ENCODE data around the gene OXA1L. TPM values are rescaled to one million over a fixed set of nuclear protein-coding genes. Genes with fewer than 3 reads are reported as not detected.
A peak's percentile ranks its signal among the peaks of the same experiment; 100 is the strongest.
"Not testable (repeated sequence)": the region's sequence is repeated elsewhere in the genome, so short reads cannot be mapped to it uniquely, and the experiment has no call there.

OXA1L gene
- total RNA-seq (137 and 160 TPM in 2 replicates), polyA plus RNA-seq (53.4 and 71.5 TPM in 2 replicates)

GRCh38 chr14:22766457-22767322 is at the start of gene OXA1L:
Gene OXA1L, plus strand, starts transcription at chr14:22766688. Its CDS starts 14 bp downstream, at chr14:22766702.
- H3K27ac ChIP-seq: peak within 1 kb of the TSS; percentile 94
- peaks cover 15% of the 10 kb centered on the region for H3K4me1 ChIP-seq (ENCODE audit: low read depth)
- H3K9me3 ChIP-seq (ENCODE audit: low read depth): no peaks in the 10 kb centered on the region
- no peak for TF ChIP-seq CTCF (IDR thresholded peaks at IDR 0.05; ENCODE audit: low read depth, low read length)
- peak within 1 kb of the TSS; percentile 85 for H3K4me3 ChIP-seq
- peak; percentile 97 to 98 for DNase-seq (ENCODE audit: low read depth in 1 of 2, low spot score in 1 of 2)
- H3K27me3 ChIP-seq: no peaks in the 10 kb centered on the region
- H3K36me3 ChIP-seq: peaks cover 32% of the 10 kb centered on the region

DNA sequence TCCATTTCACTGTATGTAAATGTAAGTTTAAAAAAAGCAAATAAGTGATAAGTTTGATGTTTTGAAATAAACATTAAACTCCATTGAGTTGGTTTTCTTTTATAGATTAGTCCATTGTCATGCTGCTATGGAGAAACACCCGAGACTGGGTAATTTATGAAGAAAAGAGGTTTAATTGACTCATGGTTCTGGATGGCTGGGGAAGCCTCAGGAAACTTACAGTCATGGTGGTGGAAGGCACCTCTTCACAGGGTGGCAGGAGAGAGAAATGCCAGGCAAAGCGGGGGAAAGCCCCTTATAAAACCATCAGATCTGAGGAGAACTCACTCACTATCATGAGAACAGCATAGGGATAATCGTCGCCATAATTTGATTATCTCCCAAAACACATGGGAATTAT is 48.4 kb upstream of the OXA1L start:
- no peak overlapping the region for H3K27ac ChIP-seq
- H3K27me3 ChIP-seq: no peaks in the 10 kb centered on the region
- DNase-seq (ENCODE audit: low read depth in 1 of 2, low spot score in 1 of 2): no peak
- H3K4me3 ChIP-seq: no peak overlapping the region
- no peak for TF ChIP-seq CTCF (IDR thresholded peaks at IDR 0.05; ENCODE audit: low read depth, low read length)
- no peaks in the 10 kb centered on the region for H3K36me3 ChIP-seq
- H3K9me3 ChIP-seq (ENCODE audit: low read depth): no peaks in the 10 kb centered on the region
- no peaks in the 10 kb centered on the region for H3K4me1 ChIP-seq (ENCODE audit: low read depth)

- no peaks in the 10 kb centered on the region for H3K9me3 ChIP-seq (ENCODE audit: low read depth)
- no peak for DNase-seq (ENCODE audit: low read depth in 1 of 2, low spot score in 1 of 2)
- no peaks in the 10 kb centered on the region for H3K27me3 ChIP-seq
- H3K27ac ChIP-seq: no peak overlapping the region
- H3K36me3 ChIP-seq: no peaks in the 10 kb centered on the region
- TF ChIP-seq CTCF (IDR thresholded peaks at IDR 0.05; ENCODE audit: low read depth, low read length): no peak
- no peak overlapping the region for H3K4me3 ChIP-seq
- H3K4me1 ChIP-seq (ENCODE audit: low read depth): no peaks in the 10 kb centered on the region
Measured at GRCh38 chr14:22721213-22721612, 45.3 kb upstream of the OXA1L start.

- Histone ChIP-seq H3K36me3 (no peaks in the 10 kb centered on the region), H3K4me1 (ENCODE audit: low read depth) (no peaks in the 10 kb centered on the region)
- TF ChIP-seq CTCF (IDR thresholded peaks at IDR 0.05; ENCODE audit: low read depth, low read length): no peak
Measured at GRCh38 chr14:22723815-22724214, 42.7 kb upstream of the OXA1L start.

DNA sequence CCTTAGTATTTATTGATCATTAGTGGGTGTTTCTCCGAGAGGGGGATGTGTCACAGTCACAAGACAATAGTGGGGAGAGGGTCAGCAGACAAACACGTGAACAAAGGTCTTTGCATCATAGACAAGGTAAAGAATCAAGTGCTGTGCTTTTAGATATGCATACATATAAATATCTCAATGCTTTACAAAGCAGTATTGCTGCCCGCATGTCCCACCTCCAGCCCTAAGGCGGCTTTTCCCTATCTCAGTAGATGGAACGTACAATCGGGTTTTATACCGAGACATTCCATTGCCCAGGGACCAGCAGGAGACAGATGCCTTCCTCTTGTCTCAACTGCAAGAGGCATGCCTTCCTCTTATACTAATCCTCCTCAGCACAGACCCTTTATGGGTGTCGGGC is 41.6 kb upstream of the OXA1L start:
- not testable (repeated sequence) for H3K4me3 ChIP-seq; H3K27ac ChIP-seq; H3K27me3 ChIP-seq; H3K9me3 ChIP-seq (ENCODE audit: low read depth); DNase-seq (ENCODE audit: low read depth in 1 of 2, low spot score in 1 of 2); H3K36me3 ChIP-seq; H3K4me1 ChIP-seq (ENCODE audit: low read depth)

More at GRCh38 chr14:22723815-22724214, 42.7 kb upstream of the OXA1L start:
- no peak overlapping the region for H3K4me3 ChIP-seq
- H3K27me3 ChIP-seq: no peaks in the 10 kb centered on the region
- H3K27ac ChIP-seq: no peak overlapping the region
- H3K9me3 ChIP-seq (ENCODE audit: low read depth): no peaks in the 10 kb centered on the region
- DNase-seq (ENCODE audit: low read depth in 1 of 2, low spot score in 1 of 2): peak in 1 of 2 donors; percentile 11

DNA sequence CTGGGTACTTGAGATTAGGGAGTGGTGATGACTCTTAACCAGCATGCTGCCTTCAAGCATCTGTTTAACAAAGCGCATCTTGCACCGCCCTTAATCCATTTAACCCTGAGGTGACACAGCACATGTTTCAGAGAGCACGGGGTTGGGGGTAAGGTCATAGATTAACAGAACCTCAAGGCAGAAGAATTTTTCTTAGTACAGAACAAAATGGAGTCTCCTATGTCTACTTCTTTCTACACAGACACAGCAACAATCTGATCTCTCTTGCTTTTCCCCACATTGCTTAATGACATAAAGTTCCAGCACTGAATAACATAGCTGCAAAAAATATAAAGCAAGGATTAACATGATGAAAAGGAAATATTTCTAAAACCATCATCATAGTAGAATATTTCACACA is 41.1 kb upstream of the OXA1L start:
- H3K9me3 ChIP-seq (ENCODE audit: low read depth); DNase-seq (ENCODE audit: low read depth in 1 of 2, low spot score in 1 of 2); H3K27me3 ChIP-seq; H3K27ac ChIP-seq; H3K4me1 ChIP-seq (ENCODE audit: low read depth); H3K4me3 ChIP-seq; H3K36me3 ChIP-seq: not testable (repeated sequence)

All from cardiac muscle cell (in vitro differentiated cells and primary cell).